H9 (cell line): Measurements from ENCODE around the gene LGALS4. TPM values are rescaled to one million over a fixed set of nuclear protein-coding genes. Genes with fewer than 3 reads are reported as not detected.

Source experiments
- DNase-seq: peaks from one replicate; pipeline ENCODE4 v3.0.0-alpha.2; 2017
- H2AFZ ChIP-seq: one replicate; pipeline ENCODE4 v1.6.1; 2013; ENCODE audit warnings: mild to moderate bottlenecking, low read length, control low read depth, moderate library complexity
- H2AK5ac ChIP-seq: 2 replicates; pipeline ENCODE4 v1.6.1; 2013; ENCODE audit warnings: low read length, control low read depth, mixed read lengths; ENCODE audit not compliant: insufficient read length
- H2BK120ac ChIP-seq: one replicate; pipeline ENCODE4 v1.6.1; 2013; ENCODE audit warnings: low read depth, mild to moderate bottlenecking, low read length, control low read depth, inconsistent platforms; ENCODE audit not compliant: poor library complexity, severe bottlenecking
- H2BK12ac ChIP-seq: 2 replicates; pipeline ENCODE4 v1.6.1; 2013; ENCODE audit warnings: low read length, control low read depth, mixed read lengths, low read depth; ENCODE audit not compliant: insufficient read length
- H2BK15ac ChIP-seq: 2 replicates; pipeline ENCODE4 v1.6.1; 2013; ENCODE audit warnings: low read depth, low read length, control low read depth
- H2BK20ac ChIP-seq: one replicate; pipeline ENCODE4 v1.6.1; 2013; ENCODE audit warnings: low read depth, mild to moderate bottlenecking, low read length, control low read depth, inconsistent platforms; ENCODE audit not compliant: poor library complexity, severe bottlenecking
- H2BK5ac ChIP-seq: 2 replicates; pipeline ENCODE4 v1.6.1; 2013; ENCODE audit warnings: low read length, control low read depth, mixed read lengths; ENCODE audit not compliant: insufficient read length
- H3K14ac ChIP-seq: 2 replicates; pipeline ENCODE4 v1.6.1; 2013; ENCODE audit warnings: low read length, control low read depth; ENCODE audit not compliant: insufficient read depth
- H3K18ac ChIP-seq: 2 replicates; pipeline ENCODE4 v1.6.1; 2013; ENCODE audit warnings: low read depth, mild to moderate bottlenecking, mixed read lengths, low read length, control low read depth; ENCODE audit not compliant: insufficient read length
- H3K23ac ChIP-seq: 2 replicates; pipeline ENCODE4 v1.6.1; 2013; ENCODE audit warnings: low read length, control low read depth, mixed read lengths, low read depth; ENCODE audit not compliant: insufficient read length
- H3K23me2 ChIP-seq: 2 replicates; pipeline ENCODE4 v1.6.1; 2013; ENCODE audit warnings: low read depth, mild to moderate bottlenecking, mixed read lengths, low read length, control low read depth; ENCODE audit not compliant: insufficient read length, poor library complexity, severe bottlenecking
- H3K27ac ChIP-seq: 2 replicates; pipeline ENCODE4 v1.5.1; 2013; ENCODE audit warnings: low read length, control low read depth, mixed read lengths, low read depth; ENCODE audit not compliant: insufficient read length
- H3K27me3 ChIP-seq: 2 replicates; pipeline ENCODE4 v1.6.1; 2013; ENCODE audit warnings: low read length, control low read depth, inconsistent platforms; ENCODE audit not compliant: insufficient read depth
- H3K4ac ChIP-seq: 2 replicates; pipeline ENCODE4 v1.6.1; 2013; ENCODE audit warnings: low read depth, mild to moderate bottlenecking, control low read depth, inconsistent platforms, low read length, moderate library complexity
- H3K4me1 ChIP-seq: 2 replicates; pipeline ENCODE4 v1.6.1; 2013; ENCODE audit warnings: low read length, control low read depth, inconsistent platforms; ENCODE audit not compliant: insufficient read depth
- H3K4me2 ChIP-seq: 2 replicates; pipeline ENCODE4 v1.6.1; 2013; ENCODE audit warnings: low read length, control low read depth, mixed read lengths; ENCODE audit not compliant: insufficient read length, insufficient read depth
- H3K56ac ChIP-seq: 2 replicates; pipeline ENCODE4 v1.6.1; 2013; ENCODE audit warnings: low read depth, mild to moderate bottlenecking, mixed read lengths, low read length, control low read depth; ENCODE audit not compliant: insufficient read length
- H3K79me1 ChIP-seq: 2 replicates; pipeline ENCODE4 v1.6.1; 2013; ENCODE audit warnings: low read depth, mild to moderate bottlenecking, moderate library complexity, low read length, control low read depth, inconsistent platforms; ENCODE audit not compliant: insufficient read depth, poor library complexity, severe bottlenecking
- H3K79me2 ChIP-seq: 2 replicates; pipeline ENCODE4 v1.6.1; 2013; ENCODE audit warnings: low read length, control low read depth, inconsistent platforms; ENCODE audit not compliant: insufficient read depth
- H3K9ac ChIP-seq: 2 replicates; pipeline ENCODE4 v1.6.1; 2013; ENCODE audit warnings: low read length, control low read depth, mixed read lengths; ENCODE audit not compliant: insufficient read length; ENCODE audit errors: extremely low read depth
- H3K9me3 ChIP-seq: one replicate; pipeline ENCODE4 v1.6.1; 2013; ENCODE audit warnings: low read depth, low read length, inconsistent platforms; ENCODE audit not compliant: control insufficient read depth
- H3T11ph ChIP-seq: one replicate; pipeline ENCODE4 v1.6.1; 2013; ENCODE audit warnings: mild to moderate bottlenecking, low read length, control low read depth, inconsistent platforms
- H4K20me1 ChIP-seq: one replicate; pipeline ENCODE4 v1.6.1; 2013; ENCODE audit not compliant: control insufficient read depth, insufficient read length, insufficient read depth
- H4K5ac ChIP-seq: 2 replicates; pipeline ENCODE4 v1.6.1; 2013; ENCODE audit warnings: low read depth, mild to moderate bottlenecking, mixed read lengths, low read length, control low read depth; ENCODE audit not compliant: insufficient read length
- H4K8ac ChIP-seq: replicated peaks from 2 replicates; pipeline ENCODE4 v1.6.1; 2013; ENCODE audit warnings: low read length, control low read depth, mixed read lengths, low read depth; ENCODE audit not compliant: insufficient read length
- H4K91ac ChIP-seq: 2 replicates; pipeline ENCODE4 v1.6.1; 2013; ENCODE audit warnings: low read depth, mild to moderate bottlenecking, moderate library complexity, mixed read lengths, low read length, control low read depth; ENCODE audit not compliant: insufficient read length
- H3K27ac Mint-ChIP-seq, 3 experiments: 2 replicates in 2 of 3; 3 replicates in 1 of 3; pipeline ENCODE4 v1.8.0; 2020 to 2021; ENCODE audit warnings: mixed read lengths in 3 of 3, mild to moderate bottlenecking in 1 of 3, moderate library complexity in 1 of 3
- H3K27me3 Mint-ChIP-seq: 2 replicates; pipeline ENCODE4 v1.8.0; 2021; ENCODE audit warnings: low read depth, mild to moderate bottlenecking, moderate library complexity, mixed read lengths
- H3K36me3 Mint-ChIP-seq, 3 experiments: 2 replicates in 2 of 3; 3 replicates in 1 of 3; pipeline ENCODE4 v1.8.0; 2020 to 2021; ENCODE audit warnings: low read depth in 3 of 3, mixed read lengths in 3 of 3; ENCODE audit not compliant: insufficient read depth in 1 of 3
- H3K4me1 Mint-ChIP-seq, 2 experiments: 2 replicates each; pipeline ENCODE4 v1.8.0; 2020; ENCODE audit warnings: mixed read lengths in 2 of 2
- H3K4me3 Mint-ChIP-seq, 2 experiments: 2 replicates in 1 of 2; 3 replicates in 1 of 2; pipeline ENCODE4 v1.8.0; 2020 to 2021; ENCODE audit warnings: mild to moderate bottlenecking in 2 of 2, mixed read lengths in 2 of 2, moderate library complexity in 1 of 2
- H3K9me3 Mint-ChIP-seq, 2 experiments: 2 replicates in 1 of 2; 3 replicates in 1 of 2; pipeline ENCODE4 v1.8.0; 2020; ENCODE audit warnings: mild to moderate bottlenecking in 2 of 2, mixed read lengths in 2 of 2, moderate library complexity in 1 of 2
- WGBS: extraction: QIAGEN DNeasy Blood & Tissue Kit; methylation state at CpG from one replicate; pipeline ENCODE4 v1.1.7; 2013; ENCODE audit warnings: missing lambda C conversion rate, low lambda C conversion rate, mixed read lengths; ENCODE audit not compliant: insufficient read length; ENCODE audit errors: extremely low coverage; 5-methylcytosine and 5-hydroxymethylcytosine counted together
- total RNA-seq: library from RNA; stranded (reverse); gene quantifications from 2 replicates; pipeline ENCODE4 v1.2.1, GENCODE V29; 2021
- TF ChIP-seq, protein P1 (sequence below): fragments of 200-600 bp; sonication (generic); conservative IDR thresholded peaks from 3 replicates; pipeline ENCODE4 v1.8.0; 2021; ENCODE audit warnings: antibody characterized with exemption, mild to moderate bottlenecking

Gene LGALS4
- total RNA-seq, 1 experiment from 2014 or later, result 0.68 TPM

DNA sequence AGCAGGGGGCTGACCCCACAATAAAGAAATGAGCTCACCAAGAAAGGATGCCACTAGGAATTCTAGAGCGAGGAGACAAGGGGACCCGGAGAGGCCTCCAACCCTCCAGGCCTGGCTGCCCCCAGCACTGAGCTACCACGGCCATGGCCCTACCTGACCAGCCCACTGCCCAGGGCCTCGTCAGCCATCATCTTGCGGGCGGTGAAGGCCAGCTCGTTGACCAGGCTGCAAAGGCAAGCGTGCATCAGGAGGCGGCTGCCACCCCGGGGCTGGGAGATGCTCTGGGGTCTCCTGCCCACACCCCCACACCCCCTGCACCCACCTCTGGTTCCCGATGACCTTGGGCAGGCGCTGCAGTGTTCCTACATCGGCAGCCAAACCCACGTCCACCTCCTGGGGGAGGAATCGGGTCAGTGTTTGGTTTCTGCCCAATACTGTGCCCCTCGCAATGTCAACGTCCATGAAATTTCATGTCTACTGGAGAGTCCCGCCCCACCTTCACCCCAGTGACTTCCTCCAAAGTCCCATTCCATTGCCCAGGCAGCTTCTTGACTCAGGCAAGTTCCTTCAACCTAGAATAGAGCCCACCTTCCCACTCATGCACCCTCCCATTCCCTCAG, 3.5 kb upstream of the LGALS4 start:
- no peaks in the 10 kb centered on the region for H3K23me2 ChIP-seq
- no CpG with 5 or more reads among the region's 18 CpGs for WGBS
- H2AFZ ChIP-seq, result no peak overlapping the region
- H2BK5ac ChIP-seq, result no peak overlapping the region
- no peak overlapping the region for H3K56ac ChIP-seq
- TF ChIP-seq, protein P1, sequence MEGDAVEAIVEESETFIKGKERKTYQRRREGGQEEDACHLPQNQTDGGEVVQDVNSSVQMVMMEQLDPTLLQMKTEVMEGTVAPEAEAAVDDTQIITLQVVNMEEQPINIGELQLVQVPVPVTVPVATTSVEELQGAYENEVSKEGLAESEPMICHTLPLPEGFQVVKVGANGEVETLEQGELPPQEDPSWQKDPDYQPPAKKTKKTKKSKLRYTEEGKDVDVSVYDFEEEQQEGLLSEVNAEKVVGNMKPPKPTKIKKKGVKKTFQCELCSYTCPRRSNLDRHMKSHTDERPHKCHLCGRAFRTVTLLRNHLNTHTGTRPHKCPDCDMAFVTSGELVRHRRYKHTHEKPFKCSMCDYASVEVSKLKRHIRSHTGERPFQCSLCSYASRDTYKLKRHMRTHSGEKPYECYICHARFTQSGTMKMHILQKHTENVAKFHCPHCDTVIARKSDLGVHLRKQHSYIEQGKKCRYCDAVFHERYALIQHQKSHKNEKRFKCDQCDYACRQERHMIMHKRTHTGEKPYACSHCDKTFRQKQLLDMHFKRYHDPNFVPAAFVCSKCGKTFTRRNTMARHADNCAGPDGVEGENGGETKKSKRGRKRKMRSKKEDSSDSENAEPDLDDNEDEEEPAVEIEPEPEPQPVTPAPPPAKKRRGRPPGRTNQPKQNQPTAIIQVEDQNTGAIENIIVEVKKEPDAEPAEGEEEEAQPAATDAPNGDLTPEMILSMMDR, result no peak
- Mint-ChIP-seq H3K4me3 (no peak overlapping the region), H3K27me3 (0 out of 2 replicates have a peak, but pooled peaks cover 2% of the 10 kb centered on the region), H3K9me3 (peaks cover 5 to 7% of the 10 kb centered on the region in 2 experiments; a peak in 3 of 5 replicates), H3K36me3 (peaks cover 24 to 47% (median 42%) of the 10 kb centered on the region in 3 experiments), H3K27ac (no peak overlapping the region), H3K4me1 (peaks cover 6 to 7% of the 10 kb centered on the region in 2 experiments)
- no peak overlapping the region for H3K4me2 ChIP-seq
- no peaks in the 10 kb centered on the region for H3K79me2 ChIP-seq
- no peaks in the 10 kb centered on the region for H4K20me1 ChIP-seq
- no peak overlapping the region for H2BK120ac ChIP-seq
- no peaks in the 10 kb centered on the region for H3K79me1 ChIP-seq
- no peak for DNase-seq
- H2BK12ac ChIP-seq, result no peak overlapping the region
- no peak overlapping the region; the same call in 1 of the 2 replicates for H3K14ac ChIP-seq
- no peak overlapping the region for H2AK5ac ChIP-seq
- no peak overlapping the region for H3K4ac ChIP-seq
- no peak overlapping the region for H3K9ac ChIP-seq
- H3K23ac ChIP-seq, result no peak overlapping the region
- no peaks in the 10 kb centered on the region for H3K9me3 ChIP-seq
- H4K5ac ChIP-seq, result no peak overlapping the region
- H3K27me3 ChIP-seq, result no peaks in the 10 kb centered on the region
- no peak overlapping the region for H3T11ph ChIP-seq
- no peak overlapping the region for H3K18ac ChIP-seq
- no peaks in the 10 kb centered on the region for H3K4me1 ChIP-seq
- H4K91ac ChIP-seq, result no peak overlapping the region
- no peak overlapping the region for H3K27ac ChIP-seq
- H2BK20ac ChIP-seq, result no peak overlapping the region
- no peak overlapping the region for H2BK15ac ChIP-seq
- H4K8ac ChIP-seq, result no peak overlapping the region
